HUDEP-2 (cell line): ENCODE measurements around the gene S1PR1.
"Not testable (repeated sequence)": the region's sequence is repeated elsewhere in the genome, so short reads cannot be mapped to it uniquely, and the experiment has no call there.

ENCODE experiments used
- DNase-seq, 76 experiments: peaks; one replicate each; lab custom pipeline; 2025; ENCODE audit not compliant: unreplicated experiment in 76 of 76; lab: John Stamatoyannopoulos, UW

Gene S1PR1

GRCh38 chr1:101236516-101237228 lies at the start of gene S1PR1:
TSS of gene S1PR1 (plus strand) at chr1:101237019. CDS start at chr1:101238985, 1,966 bp downstream.
- DNase-seq: no peak

- DNase-seq: no peak
Observed at GRCh38 chr1:101187297-101187696, 49.5 kb upstream of the S1PR1 start.

GRCh38 chr1:101188331-101188730 lies 48.5 kb upstream of the S1PR1 start:
- no peak for DNase-seq

- DNase-seq: not testable (repeated sequence)
Observed at GRCh38 chr1:101188968-101189367, 47.9 kb upstream of the S1PR1 start.

- DNase-seq: no peak
Observed at GRCh38 chr1:101190441-101190840, 46.4 kb upstream of the S1PR1 start.

GRCh38 chr1:101191049-101191448 lies 45.8 kb upstream of the S1PR1 start:
- DNase-seq: no peak

- no peak for DNase-seq
Observed at GRCh38 chr1:101193733-101194169, 43.1 kb upstream of the S1PR1 start.

- no peak for DNase-seq
Observed at GRCh38 chr1:101194746-101195145, 42.1 kb upstream of the S1PR1 start.

GRCh38 chr1:101196668-101197067 lies 40.2 kb upstream of the S1PR1 start:
- DNase-seq: no peak

GRCh38 chr1:101198842-101199636 lies 37.8 kb upstream of the S1PR1 start:
- no peak for DNase-seq

- DNase-seq: no peak
Observed at GRCh38 chr1:101199637-101199982, 37.2 kb upstream of the S1PR1 start.

- no peak for DNase-seq
Observed at GRCh38 chr1:101200513-101200912, 36.3 kb upstream of the S1PR1 start.

- DNase-seq: no peak
Observed at GRCh38 chr1:101203820-101204540, 32.8 kb upstream of the S1PR1 start.

GRCh38 chr1:101205457-101205856 lies 31.4 kb upstream of the S1PR1 start:
- no peak for DNase-seq

- DNase-seq: not testable (repeated sequence)
Observed at GRCh38 chr1:101206139-101206538, 30.7 kb upstream of the S1PR1 start.

GRCh38 chr1:101207271-101207670 lies 29.5 kb upstream of the S1PR1 start:
- not testable (repeated sequence) for DNase-seq

- DNase-seq: no peak
Observed at GRCh38 chr1:101207891-101208290, 28.9 kb upstream of the S1PR1 start.

GRCh38 chr1:101215363-101216011 lies 21.3 kb upstream of the S1PR1 start:
- no peak for DNase-seq

- DNase-seq: no peak
Observed at GRCh38 chr1:101216623-101217022, 20.2 kb upstream of the S1PR1 start.

GRCh38 chr1:101217148-101217547 lies 19.7 kb upstream of the S1PR1 start:
- DNase-seq: no peak

- DNase-seq: not testable (repeated sequence)
Observed at GRCh38 chr1:101218968-101219367, 17.9 kb upstream of the S1PR1 start.
